Myocyte (in vitro differentiated cells): ENCODE measurements around the gene CKAP5. TPM values are rescaled to one million over a fixed set of nuclear protein-coding genes. Genes with fewer than 3 reads are reported as not detected.
"Not testable (repeated sequence)": the region's sequence is repeated elsewhere in the genome, so short reads cannot be mapped to it uniquely, and the experiment has no call there.

Experiments used
- DNase-seq: peaks from one replicate; pipeline ENCODE4 v3.0.0-alpha.2; 2012; ENCODE audit warnings: low read depth
- total RNA-seq: library from RNA; depleted of rRNA; stranded (reverse); fragments of >200 nt; gene quantifications from 2 replicates; pipeline ENCODE4 v1.2.3, GENCODE V29; 2014

Gene CKAP5
- total RNA-seq, 1 donor from 2014 or later = 68.0 TPM

- no peak for DNase-seq
Observed at GRCh38 chr11:46727952-46728658, 118.0 kb downstream of the CKAP5 start.

- no peak for DNase-seq
Observed at GRCh38 chr11:46726206-46726862, 119.7 kb downstream of the CKAP5 start.

- no peak for DNase-seq
Observed at GRCh38 chr11:46725338-46726205, 120.5 kb downstream of the CKAP5 start.

GRCh38 chr11:46724088-46724487 lies 122.0 kb downstream of the CKAP5 start:
- DNase-seq = peak; percentile 38

GRCh38 chr11:46723359-46723680 lies 122.8 kb downstream of the CKAP5 start:
- no peak for DNase-seq

GRCh38 chr11:46722566-46723358 lies 123.3 kb downstream of the CKAP5 start:
- no peak for DNase-seq

- DNase-seq = no peak
Observed at GRCh38 chr11:46721286-46721685, 124.8 kb downstream of the CKAP5 start.

- DNase-seq = no peak
Observed at GRCh38 chr11:46719543-46720218, 126.4 kb downstream of the CKAP5 start.

- no peak for DNase-seq
Observed at GRCh38 chr11:46719048-46719542, 127.0 kb downstream of the CKAP5 start, which contains the start of gene F2. Gene F2 (plus strand): TSS chr11:46719213. CDS start chr11:46719236, 23 bp downstream.

GRCh38 chr11:46718155-46719019 lies 127.7 kb downstream of the CKAP5 start:
- no peak for DNase-seq

GRCh38 chr11:46717825-46718154 lies 128.3 kb downstream of the CKAP5 start:
- DNase-seq = not testable (repeated sequence)

- DNase-seq = no peak
Observed at GRCh38 chr11:46712874-46713576, 133.1 kb downstream of the CKAP5 start.

GRCh38 chr11:46711303-46711702 lies 134.8 kb downstream of the CKAP5 start:
- DNase-seq = peak; percentile 83

GRCh38 chr11:46710821-46711269 lies 135.2 kb downstream of the CKAP5 start:
- peak; percentile 99 for DNase-seq

GRCh38 chr11:46709351-46709750 lies 136.7 kb downstream of the CKAP5 start:
- not testable (repeated sequence) for DNase-seq

GRCh38 chr11:46706886-46707285 lies 139.2 kb downstream of the CKAP5 start:
- DNase-seq = no peak

GRCh38 chr11:46705070-46705688 lies 140.9 kb downstream of the CKAP5 start:
- DNase-seq = no peak

GRCh38 chr11:46701078-46701654 lies 144.9 kb downstream of the CKAP5 start:
- DNase-seq = no peak
